Activated CD4-positive, alpha-beta T cell treated with anti-CD3 and anti-CD28 coated beads for 48 hours (primary cell): ENCODE results near the gene C20orf144.
A peak's percentile ranks its signal among the peaks of the same experiment; 100 is the strongest.
"Not testable (repeated sequence)": the region's sequence is repeated elsewhere in the genome, so short reads cannot be mapped to it uniquely, and the experiment has no call there.

Source experiments
- DNase-seq: peaks from one replicate; pipeline ENCODE4 v3.0.0-alpha.2; 2020

Gene C20orf144

DNA sequence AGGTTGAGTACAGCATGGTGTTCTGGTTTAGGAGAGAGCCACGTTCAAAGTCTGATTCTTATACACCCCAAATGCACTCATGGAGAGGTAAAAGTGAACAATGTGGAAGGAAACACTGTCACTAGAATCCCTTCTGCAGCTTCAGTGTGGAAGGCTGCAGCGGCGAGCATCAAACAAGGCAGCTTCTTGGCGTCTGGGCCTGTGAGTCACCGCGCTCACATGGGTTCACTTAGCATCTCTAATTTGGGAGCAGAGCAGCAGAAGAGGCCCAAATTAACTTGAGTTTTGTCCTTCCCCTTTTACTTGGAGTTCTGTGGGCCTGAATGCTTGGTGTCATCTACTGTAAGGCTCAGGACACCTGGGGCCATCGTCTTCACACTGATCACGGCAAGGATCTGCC lies 35.0 kb downstream of the C20orf144 start:
- no peak for DNase-seq

DNA sequence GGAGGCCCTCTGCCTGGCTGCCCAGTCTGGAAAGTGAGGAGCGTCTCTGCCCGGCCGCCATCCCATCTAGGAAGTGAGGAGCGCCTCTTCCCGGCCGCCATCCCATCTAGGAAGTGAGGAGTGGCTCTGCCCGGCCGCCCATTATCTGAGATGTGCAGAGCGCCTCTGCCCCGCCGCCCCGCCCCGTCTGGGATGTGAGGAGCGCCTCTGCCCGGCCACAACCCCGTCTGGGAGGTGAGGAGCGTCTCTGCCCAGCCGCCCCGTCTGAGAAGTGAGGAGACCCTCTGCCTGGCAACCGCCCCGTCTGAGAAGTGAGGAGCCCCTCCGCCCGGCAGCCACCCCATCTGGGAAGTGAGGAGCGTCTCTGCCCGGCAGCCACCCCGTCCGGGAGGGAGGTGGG lies 36.8 kb downstream of the C20orf144 start:
- DNase-seq = not testable (repeated sequence)

DNA sequence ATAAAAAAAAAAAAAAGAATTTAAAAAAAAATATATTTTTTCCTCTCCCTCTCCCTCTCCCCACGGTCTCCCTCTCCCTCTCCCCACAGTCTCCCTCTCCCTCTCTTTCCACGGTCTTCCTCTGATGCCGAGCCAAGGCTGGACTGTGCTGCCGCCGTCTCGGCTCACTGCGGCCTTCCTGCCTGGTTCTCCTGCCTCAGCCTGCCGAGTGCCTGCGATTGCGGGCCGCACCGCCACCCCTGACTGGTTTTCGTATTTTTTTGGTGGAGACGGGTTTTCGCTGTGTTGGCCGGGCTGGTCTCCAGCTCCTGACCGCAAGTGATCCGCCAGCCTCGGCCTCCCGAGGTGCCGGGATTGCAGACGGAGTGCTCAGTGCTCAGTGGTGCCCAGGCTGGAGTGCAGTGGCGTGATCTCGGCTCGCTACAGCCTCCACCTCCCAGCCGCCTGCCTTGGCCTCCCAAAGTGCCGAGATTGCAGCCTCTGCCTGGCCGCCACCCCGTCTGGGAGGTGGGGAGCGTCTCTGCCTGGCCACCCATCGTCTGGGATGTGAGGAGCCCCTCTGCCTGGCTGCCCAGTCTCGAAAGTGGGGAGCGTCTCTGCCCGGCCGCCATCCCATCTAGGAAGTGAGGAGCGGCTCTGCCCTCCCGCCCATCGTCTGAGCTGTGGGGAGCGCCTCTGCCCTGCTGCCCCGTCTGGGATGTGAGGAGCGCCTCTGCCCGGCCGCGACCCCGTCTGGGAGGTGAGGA lies 38.7 kb downstream of the C20orf144 start:
- not testable (repeated sequence) for DNase-seq

DNA sequence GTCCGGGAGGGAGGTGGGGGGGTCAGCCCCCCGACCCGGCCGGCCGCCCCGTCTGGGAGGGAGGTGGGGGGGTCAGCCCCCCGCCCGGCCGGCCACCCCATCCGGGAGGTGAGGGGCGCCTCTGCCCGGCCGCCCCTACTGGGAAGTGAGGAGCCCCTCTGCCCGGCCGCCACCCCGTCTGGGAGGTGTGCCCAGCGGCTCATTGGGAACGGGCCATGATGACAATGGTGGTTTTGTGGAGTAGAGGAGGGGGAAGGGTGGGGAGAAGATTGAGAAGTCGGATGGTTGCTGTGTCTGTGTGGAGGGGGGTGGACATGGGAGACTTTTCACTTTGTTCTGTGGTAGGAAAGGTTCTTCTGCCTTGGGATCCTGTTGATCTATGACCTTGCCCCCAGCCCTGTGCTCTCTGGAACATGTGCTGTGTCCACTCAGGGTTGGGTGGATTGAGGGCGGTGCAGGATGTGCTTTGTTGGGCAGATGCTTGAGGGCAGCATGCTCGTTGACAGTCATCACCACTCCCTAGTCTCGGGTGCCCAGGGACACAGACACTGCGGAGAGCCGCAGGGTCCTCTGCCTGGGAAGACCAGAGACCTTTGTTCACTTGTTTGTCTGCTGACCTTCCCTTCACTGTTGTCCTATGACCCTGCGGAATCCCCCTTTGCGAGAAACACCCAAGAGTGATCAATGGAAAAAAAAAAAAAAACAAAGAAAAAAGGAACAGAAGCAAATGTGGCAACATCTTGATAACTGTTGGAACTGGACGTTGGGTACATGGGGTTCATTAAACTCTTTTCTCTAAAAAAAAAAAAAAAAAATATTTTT lies 39.7 kb downstream of the C20orf144 start:
- no peak for DNase-seq

DNA sequence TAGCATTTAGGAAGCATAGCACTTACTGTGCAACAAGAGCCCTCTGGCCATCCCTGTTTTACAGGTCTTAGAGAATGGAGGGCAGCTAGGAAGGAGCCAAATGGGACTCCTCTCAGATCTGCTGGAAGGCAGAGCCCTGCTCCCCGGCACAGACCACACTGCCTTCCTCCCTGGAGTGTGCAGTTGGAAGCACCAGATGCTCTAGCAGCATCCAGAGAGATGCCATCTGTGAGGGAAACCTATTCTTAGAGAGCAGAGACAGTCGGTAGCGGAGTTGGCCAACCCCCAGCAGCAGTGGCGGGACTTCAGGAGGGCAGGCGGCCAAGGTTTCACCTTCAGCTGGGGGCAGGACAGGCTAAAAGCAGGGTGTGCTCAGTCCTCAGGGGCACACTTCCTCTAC lies 40.7 kb downstream of the C20orf144 start:
- DNase-seq = no peak

DNA sequence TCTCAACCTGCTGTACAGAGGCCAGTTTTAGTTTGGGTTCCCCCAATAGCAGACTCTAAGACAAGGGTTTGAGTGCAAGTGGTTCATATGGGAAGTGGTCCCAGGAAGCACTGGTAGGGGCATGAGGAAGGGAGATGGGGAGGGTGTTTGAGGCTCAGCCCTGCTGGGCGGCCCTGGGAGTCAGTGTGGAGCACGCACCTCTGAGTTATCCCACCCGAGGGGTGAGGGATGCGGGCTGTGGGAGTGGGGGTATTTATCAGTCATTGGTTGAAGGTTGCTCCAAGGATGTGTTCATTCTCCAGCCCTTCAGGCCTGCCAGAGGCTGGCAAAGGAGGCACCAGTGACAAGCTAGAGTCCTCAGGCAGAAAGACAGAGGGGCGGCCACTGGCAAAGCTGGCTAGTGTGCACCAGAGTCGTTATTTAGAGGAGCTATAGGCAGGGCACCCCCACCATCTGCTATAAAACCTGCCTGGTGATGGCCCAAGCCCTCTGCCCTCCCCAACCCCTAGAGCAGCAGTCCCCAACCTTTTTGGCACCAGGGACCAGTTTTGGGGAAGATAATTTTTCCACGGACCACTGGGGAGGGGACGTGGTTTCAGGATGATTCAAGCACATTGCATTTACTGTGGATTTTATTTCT lies 41.5 kb downstream of the C20orf144 start:
- no peak for DNase-seq

DNA sequence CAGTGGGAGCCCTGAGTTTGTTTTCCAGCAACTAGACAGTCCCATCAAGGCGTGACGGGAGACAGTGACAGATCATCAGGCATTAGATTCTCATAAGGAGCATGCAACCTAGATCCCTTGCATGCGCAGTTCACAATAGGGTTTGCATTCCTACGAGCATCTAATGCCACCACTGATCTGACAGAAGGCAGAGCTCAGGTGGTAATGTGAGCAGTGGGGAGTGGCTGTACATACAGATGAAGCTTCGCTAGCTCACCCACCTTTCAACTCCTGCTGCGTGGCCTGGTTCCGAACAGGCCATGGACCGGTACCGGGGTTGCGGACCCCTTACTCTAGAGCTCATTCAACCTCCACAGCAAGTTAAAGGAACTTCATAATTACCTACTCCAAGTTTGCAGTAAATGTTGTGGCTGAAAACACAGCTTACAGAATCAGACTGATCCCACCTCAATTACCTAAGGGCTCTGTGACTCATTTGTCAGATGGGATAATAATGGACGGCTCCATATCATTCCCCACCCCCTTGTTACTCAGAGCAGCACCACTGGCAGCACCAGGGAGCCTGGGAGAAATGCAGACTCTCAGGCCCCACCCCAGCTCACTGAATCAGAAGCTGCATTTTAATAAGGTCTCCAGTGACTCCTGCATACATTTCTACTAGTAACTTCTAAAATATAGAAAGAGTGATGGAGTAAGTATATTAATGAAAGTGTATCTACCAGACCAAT lies 42.2 kb downstream of the C20orf144 start:
- no peak for DNase-seq

DNA sequence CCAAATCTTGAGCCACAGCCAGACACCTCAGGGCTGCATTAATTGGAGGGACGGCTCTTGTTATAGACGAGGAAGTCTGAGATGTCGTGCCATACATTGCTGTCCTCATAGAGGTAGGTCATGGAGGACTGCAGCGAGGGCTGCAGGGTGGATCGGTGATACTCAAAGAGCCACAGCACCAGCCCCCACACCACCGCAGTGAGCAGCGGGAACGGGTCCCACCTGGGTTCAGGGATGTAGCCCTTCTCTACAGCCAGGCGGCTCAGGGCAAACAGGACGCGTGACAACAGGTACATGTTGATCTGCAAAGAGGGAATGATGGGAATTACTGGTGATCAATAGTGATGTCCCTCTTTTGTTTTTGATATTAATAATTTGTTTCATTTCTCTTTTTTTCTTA lies 45.5 kb downstream of the C20orf144 start:
- no peak for DNase-seq

DNA sequence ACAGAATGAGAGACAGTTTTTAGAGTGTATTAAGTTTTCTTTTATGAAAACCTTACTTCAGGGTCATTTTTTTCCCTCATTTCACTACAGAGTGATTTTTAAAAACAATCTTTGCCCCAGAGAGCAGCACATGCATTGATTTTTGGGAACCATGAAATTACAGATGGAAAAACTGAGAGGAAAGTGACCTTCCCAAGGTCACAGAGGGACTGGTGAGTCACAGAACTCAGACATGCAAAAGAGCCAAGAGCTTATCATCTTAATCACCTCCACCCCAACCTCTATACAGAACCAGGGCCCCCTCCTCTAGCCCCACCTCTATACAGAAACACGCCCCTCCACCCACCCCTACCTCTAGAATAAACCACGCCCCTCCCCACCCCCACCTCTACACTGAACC lies 47.3 kb downstream of the C20orf144 start:
- peak; percentile 40 for DNase-seq

DNA sequence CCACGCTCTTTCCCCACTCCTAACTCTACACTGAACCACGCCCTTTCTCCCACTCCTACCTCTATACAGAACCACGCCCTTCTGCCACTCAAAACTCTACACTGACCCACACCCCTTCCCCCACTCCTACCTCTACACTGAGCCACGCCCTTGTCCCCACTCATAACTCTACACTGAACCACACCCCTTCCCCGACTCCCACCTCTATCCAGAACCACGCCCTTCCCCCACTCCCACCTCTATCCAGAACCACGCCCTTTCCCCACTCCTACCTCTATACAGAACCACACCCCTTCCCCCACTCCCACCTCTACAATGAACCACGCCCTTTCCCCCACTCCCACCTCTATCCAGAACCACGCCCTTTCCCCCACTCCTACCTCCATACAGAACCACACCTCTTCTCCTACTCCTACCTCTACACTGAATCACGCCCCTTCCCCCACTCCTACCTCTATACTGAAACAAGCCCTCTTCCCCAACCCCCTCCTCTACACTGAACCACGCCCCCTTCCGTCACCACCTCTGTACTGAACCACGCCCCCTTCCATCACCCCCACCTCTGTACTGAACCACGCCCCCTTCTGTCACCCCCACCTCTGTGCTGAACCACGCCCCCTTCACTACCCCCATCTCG lies 47.9 kb downstream of the C20orf144 start:
- no peak for DNase-seq

DNA sequence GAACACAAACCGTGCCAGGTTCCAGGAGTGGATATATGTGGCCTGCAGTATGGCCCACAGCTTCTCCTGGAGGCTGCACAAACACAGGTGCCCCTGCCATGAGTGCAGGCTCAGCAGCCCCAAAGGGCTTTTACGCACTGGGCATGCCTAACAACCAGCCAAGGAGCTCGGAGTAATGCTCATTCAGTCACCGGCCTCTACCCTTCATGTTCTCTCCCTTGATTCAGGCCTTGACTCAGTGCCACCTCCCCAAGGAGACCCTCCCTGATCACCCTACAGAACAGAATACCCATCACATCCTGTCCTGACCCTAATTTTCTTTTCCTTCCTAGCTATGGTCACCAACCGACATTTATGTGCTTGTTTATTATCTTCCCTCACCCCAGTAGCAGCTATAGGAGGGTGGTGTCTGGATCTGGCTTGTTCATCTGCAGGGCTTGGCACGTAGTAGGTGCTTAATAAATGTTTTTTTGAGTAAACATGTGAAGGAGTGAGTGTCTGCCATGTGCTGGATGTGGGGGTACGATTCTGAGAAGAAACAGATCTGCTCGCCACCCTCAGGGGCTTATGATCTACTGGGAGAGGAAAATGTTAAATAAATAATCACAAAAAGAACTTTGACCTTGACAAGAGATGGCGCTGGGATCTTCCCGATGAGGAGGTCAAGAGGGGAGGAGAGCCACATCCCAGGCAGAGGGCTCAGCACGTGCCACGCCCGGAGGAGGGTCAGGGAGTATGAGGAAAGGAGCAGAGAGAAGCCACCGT lies 48.7 kb downstream of the C20orf144 start:
- no peak for DNase-seq

DNA sequence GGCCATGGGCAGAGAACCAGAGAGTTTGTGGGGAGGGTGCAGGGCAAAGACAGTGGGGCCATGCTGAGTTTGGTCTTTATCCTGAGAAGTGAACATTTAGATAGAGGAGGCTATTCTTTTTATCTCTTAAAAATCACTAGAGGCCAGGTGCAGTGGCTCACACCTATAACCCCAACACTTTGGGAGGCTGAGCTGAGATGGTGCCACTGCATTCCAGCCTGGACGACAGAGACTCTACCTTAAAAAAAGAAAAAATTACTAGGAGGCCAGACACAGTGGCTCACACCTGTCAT lies 49.3 kb downstream of the C20orf144 start:
- no peak for DNase-seq
